Stimulated activated CD4-positive, alpha-beta T cell treated with anti-CD3 and anti-CD28 coated beads, Interleukin-1b, Interleukin-23, amount 100 ng/mL, for 48 hours (primary cell): ENCODE results near the gene RNU7-1.

Source experiments
- DNase-seq: peaks from one replicate; pipeline ENCODE4 v3.0.0-alpha.2; 2020

Gene RNU7-1

GRCh38 chr12:6966351-6966750 is 22.7 kb downstream of the RNU7-1 start:
- DNase-seq, result no peak

GRCh38 chr12:6967651-6968100 is 24.1 kb downstream of the RNU7-1 start:
- DNase-seq, result no peak

GRCh38 chr12:6968426-6968825 is 24.8 kb downstream of the RNU7-1 start:
- DNase-seq, result no peak

GRCh38 chr12:6970096-6970527 is 26.5 kb downstream of the RNU7-1 start:
- DNase-seq, result peak; percentile 20

GRCh38 chr12:6974180-6974579 is 30.6 kb downstream of the RNU7-1 start:
- no peak for DNase-seq

- no peak for DNase-seq
These were observed 31.8 kb downstream of the RNU7-1 start for GRCh38 chr12:6975297-6976032.

GRCh38 chr12:6977653-6978052 is 34.0 kb downstream of the RNU7-1 start:
- no peak for DNase-seq

GRCh38 chr12:6978188-6978587 is 34.6 kb downstream of the RNU7-1 start:
- DNase-seq, result no peak

- DNase-seq, result no peak
These were observed 35.0 kb downstream of the RNU7-1 start for GRCh38 chr12:6978611-6979011.

GRCh38 chr12:6979021-6979420 is 35.4 kb downstream of the RNU7-1 start:
- no peak for DNase-seq

GRCh38 chr12:6979453-6979852 is 35.8 kb downstream of the RNU7-1 start:
- DNase-seq, result no peak

GRCh38 chr12:6980075-6980474 is 36.5 kb downstream of the RNU7-1 start:
- no peak for DNase-seq

- DNase-seq, result no peak
These were observed 37.1 kb downstream of the RNU7-1 start for GRCh38 chr12:6980740-6981139.

GRCh38 chr12:6981152-6982052 is 37.8 kb downstream of the RNU7-1 start:
- DNase-seq, result no peak

- DNase-seq, result no peak
These were observed 38.9 kb downstream of the RNU7-1 start for GRCh38 chr12:6982532-6982931.

- no peak for DNase-seq
These were observed 44.4 kb downstream of the RNU7-1 start for GRCh38 chr12:6987956-6988553.
